Omental fat pad (tissue), 4 donors: ENCODE measurements around the gene LRRC27. TPM values are rescaled to one million over a fixed set of nuclear protein-coding genes. Genes with fewer than 3 reads are reported as not detected.

Experiments used
- ATAC-seq: fragments of 150-250 bp; one replicate; pipeline ENCODE4 v1.9.1; 2016; ENCODE audit warnings: mild to moderate bottlenecking, moderate library complexity; ENCODE audit not compliant: low FRiP score
- DNase-seq: peaks from one replicate; pipeline ENCODE4 v3.0.0-alpha.2; 2019; ENCODE audit warnings: low spot score
- total RNA-seq, 4 donors: library from RNA; depleted of rRNA; stranded (reverse); fragments of >200 nt; gene quantifications; one replicate each; pipeline ENCODE4 v1.1.0, GENCODE V29; 2016
- TF ChIP-seq, protein P1 (sequence below), 3 donors: fragments of 450-650 bp; IDR thresholded peaks; one replicate each; pipeline ENCODE4 v1.5.1; 2016 to 2017; ENCODE audit warnings: antibody characterized with exemption in 3 of 3, mild to moderate bottlenecking in 3 of 3, moderate library complexity in 2 of 3

LRRC27 gene
- total RNA-seq, 4 donors from 2014 or later = 5.0 to 12.1 (median 7.7) TPM

DNA sequence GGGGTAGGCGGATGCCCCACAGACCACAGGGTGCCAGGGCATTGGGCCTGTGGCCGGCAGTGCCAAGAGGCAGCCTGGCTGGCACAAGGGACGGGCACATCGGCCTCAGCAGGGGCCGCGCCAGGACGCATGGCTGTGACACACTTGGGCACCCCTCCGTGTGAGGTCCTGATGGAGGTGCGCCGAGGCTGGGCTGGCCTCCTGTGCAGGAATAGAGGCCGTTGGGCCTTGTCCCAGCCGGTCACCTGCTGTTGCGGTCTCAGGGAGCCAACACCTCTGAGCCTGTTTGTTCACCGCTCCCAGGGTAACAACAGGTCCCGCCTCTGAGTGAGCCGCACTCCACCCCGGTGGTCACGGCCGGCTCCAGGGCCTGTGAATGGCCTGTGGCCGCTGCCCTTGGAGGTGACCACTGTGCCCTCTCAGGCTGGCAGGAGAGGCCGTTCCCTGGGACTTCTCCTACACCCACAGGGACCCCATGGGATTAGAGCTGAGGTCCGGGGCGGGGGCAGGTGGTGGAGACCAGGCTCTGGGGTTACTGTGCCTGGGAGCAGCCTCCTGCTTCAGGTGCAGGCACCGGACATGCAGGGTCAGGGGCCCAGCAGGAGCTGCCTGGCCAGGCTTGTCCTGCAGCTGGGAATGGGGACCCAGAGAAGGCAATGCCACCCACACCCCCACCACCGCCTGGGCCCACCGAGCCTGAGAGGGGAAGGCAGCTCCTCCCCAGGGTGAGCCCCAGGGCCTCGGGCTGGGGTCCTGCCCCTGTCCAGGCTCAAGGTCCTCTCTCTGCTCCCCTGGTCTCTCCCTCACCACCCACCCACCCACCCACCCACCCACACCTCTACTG, 77.1 kb downstream of the LRRC27 start:
- no peak for ATAC-seq
- DNase-seq = no peak

DNA sequence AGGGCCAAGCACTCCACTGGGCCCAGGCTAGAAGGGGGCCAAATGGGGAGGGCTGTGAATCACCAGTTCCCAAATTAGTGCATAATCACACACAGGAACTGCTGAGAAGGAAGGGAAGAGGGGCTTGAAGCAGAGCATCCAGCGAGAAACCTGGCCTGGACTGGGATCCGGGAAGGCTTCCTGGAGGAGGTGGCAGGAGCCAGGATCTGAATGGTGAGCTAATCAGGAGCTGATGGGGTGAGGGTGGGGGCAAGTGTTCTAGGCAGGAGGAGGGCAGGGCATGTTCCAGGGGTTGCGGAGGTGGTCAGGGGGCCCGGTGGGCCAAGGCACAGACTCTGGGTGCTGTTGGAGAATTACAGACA, 77.7 kb downstream of the LRRC27 start:
- TF ChIP-seq, protein P1, sequence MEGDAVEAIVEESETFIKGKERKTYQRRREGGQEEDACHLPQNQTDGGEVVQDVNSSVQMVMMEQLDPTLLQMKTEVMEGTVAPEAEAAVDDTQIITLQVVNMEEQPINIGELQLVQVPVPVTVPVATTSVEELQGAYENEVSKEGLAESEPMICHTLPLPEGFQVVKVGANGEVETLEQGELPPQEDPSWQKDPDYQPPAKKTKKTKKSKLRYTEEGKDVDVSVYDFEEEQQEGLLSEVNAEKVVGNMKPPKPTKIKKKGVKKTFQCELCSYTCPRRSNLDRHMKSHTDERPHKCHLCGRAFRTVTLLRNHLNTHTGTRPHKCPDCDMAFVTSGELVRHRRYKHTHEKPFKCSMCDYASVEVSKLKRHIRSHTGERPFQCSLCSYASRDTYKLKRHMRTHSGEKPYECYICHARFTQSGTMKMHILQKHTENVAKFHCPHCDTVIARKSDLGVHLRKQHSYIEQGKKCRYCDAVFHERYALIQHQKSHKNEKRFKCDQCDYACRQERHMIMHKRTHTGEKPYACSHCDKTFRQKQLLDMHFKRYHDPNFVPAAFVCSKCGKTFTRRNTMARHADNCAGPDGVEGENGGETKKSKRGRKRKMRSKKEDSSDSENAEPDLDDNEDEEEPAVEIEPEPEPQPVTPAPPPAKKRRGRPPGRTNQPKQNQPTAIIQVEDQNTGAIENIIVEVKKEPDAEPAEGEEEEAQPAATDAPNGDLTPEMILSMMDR (IDR thresholded peaks at IDR 0.05) = no peak
- no peak for DNase-seq
- no peak for ATAC-seq

More for the DNA sequence above, 77.1 kb downstream of the LRRC27 start:
- TF ChIP-seq, protein P1 (IDR thresholded peaks at IDR 0.05) = no peak

DNA sequence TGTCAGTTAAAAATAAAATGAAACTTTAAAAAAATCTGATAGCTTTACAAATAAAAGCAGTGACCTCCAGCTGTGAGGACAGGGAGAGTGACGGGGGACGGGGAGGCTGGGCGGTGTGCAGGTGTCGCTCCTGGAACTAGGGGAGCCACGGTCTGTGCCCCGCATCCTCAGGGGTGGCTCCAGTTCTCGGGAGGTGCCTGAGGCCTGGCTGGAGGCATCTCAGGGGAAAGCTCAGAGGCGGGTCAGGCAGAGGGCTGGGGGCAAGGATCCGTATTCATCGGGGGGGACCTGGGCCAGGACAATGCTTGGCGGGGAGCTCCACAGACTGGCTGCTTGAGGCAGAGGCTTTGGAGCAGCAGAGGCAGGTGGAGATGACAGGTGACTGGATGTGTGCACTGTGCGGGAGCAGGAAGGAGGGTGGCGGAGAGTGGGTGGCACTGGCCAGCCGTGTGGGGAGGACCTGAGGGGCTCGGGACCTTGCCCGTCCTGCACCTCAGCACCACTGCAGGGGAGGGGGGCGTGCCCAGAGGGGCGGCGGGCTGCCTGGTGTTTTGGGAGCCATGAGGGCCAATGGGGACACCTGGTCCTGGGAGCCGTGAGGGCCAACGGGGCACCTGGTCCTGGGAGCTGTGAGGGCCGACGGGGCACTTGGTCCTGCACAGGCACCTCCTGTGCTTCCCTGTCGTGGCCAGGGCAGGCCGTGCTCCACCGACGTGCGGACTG, 78.2 kb downstream of the LRRC27 start:
- ATAC-seq (no peak), DNase-seq (no peak)
- TF ChIP-seq, protein P1 (IDR thresholded peaks at IDR 0.05) = no peak

DNA sequence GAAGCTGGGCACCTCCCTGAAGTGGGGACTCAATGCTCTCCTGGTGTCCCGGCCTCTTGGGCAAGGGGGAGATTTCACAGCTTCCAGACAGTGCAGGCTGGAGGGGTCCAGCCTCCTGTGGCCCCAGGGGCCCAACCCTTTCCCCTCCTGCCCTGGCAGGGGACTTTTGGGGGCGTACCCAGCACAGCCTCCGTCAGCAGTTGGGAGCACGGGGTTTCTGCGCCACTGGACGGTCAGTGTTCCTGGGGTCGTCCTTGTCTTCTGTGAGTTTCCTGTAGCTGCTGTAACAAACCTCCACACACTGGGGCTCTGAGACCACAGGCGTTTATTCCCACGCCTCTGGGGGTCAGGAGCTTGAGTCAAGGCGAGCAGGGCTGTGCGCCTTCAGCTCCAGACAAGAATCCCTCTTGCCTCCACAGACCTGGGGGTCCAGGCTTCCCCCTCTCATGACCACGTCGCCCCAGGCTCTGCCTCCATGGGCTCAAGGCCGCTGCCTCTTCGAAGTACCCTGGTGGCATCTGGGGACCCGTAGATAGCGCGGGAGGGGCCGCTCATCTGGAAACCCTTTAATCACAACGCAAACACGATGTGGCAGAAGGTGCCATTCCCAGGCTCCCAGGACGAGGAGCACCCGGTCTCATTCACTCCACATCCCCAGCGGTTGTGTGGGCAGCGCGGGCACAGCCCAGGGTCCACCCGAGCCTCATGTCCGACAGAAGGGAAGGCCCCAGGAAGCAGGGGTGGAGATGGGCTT, 79.0 kb downstream of the LRRC27 start:
- DNase-seq (no peak), ATAC-seq (no peak)
- TF ChIP-seq, protein P1 (IDR thresholded peaks at IDR 0.05) = no peak

DNA sequence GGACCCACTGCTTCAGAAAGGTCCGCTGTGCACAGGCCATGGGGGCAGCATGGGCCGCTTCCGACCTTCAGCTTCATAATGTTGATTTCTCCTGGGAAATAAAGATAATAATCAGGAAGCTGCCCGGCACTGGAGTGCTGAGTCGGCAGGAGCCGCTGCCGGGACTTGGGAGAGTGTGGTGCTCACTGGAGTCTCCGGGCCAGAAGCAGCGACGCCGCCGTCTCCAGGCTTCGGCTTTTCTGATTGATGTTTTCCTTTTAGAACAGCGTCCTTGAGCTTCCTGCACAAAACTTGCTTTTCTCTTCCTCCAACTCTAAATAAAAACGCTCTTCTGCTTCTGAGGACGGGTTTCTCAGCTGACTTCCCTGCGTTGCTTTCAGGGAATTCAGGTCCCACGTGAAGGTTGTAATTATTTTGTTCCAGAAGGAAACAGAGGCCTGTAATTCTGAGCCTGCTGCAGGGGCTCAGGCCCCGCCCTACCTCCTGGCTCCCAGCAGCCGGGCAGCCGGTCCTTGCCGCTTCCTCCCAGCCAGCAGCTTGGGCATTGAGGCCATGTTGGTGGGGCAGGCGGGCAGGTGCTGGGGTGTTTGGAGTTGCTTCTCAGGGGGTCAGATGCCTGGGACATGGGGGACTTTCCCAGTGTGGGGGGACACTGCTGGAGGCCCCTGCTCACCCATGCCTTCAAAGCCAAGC, 79.7 kb downstream of the LRRC27 start:
- no peak for DNase-seq
- TF ChIP-seq, protein P1 (IDR thresholded peaks at IDR 0.05) = no peak
- no peak for ATAC-seq

DNA sequence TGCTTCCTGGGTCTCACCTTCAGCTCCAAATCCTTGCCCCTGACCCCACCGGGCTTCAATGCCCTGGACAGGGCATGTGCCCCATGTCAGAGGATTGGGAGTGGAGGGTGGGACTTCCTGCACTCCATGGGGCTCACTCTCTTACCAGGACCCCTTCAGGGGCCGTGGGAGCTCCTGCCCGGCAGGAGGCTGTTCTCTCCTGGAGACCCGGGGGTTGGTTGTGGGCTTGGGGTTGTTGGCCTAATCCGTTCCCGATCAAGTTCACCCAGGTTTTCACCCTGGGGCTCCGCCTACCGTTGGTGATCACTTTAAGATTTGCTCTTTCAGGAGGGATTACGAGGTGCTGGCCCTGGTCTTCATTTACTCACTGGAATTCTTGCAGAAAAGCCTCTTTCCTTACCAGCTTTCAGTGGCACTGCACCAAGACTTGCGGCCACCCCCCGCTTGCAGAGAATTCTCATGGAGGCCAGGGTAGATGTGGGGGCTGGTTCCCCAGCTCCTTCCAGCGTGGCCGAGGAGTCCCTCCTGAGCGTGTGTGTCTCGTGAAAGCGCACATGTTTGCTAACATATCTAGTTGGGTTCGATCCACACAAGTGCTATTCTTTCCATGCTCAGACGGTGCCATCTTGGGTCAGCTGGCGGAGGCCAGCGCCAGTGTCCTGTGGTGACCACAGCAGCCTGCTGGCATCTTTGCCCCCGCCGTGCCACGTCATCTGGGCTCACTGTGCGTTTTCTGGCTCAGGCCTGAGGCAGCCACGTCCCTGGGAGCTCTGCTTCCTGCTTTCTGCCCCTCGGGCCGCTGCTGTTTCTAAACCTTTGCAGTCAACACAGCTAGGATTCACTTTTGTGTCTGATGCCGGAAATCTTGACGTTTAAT, 80.6 kb downstream of the LRRC27 start:
- DNase-seq (no peak), ATAC-seq (no peak)

More for the DNA sequence above, 80.6 kb downstream of the LRRC27 start:
- TF ChIP-seq, protein P1 (IDR thresholded peaks at IDR 0.05) = no peak
